Left cardiac atrium (tissue), 4 donors: ENCODE data around the gene PRDM5. TPM values are rescaled to one million over a fixed set of nuclear protein-coding genes. Genes with fewer than 3 reads are reported as not detected.

Source experiments
- ATAC-seq, 2 donors: fragments of 200-7000 bp; cut with Tn5 transposase; one replicate each; pipeline ENCODE4 v1.9.1; 2020; ENCODE audit warnings: mild to moderate bottlenecking in 2 of 2, moderate library complexity in 2 of 2
- DNase-seq: peaks from one replicate; pipeline ENCODE4 v3.0.0-alpha.2; 2020
- intact Hi-C, 2 donors: fragments of 100-400 bp; cut with DNase I; formaldehyde crosslinking; loops; one replicate each; pipeline versions ENCODE4 v1.14.1 to v1.15.1; 2022 to 2023
- long read RNA-seq: library from polyadenylated mRNA; unstranded; transcript quantifications from one replicate; pipeline ENCODE4 v2.0.0, GENCODE V29; 2021
- total RNA-seq, 2 donors: library from RNA; stranded (reverse); fragmentation: NEBNext Ultra II Directional; extraction: Animal tissue kit (Norgen Biotek cat#: 25700); gene quantifications; one replicate each; pipeline ENCODE4 v1.2.1, GENCODE V29; 2021
- donor health status: DM: no; HTN: yes; CAD: no.
- donor health status: DM: no; HTN: yes; CAD: no; lungs with severe emphysema.
- donor health status: DM: yes; HTN: yes; CAD: no.
- donor health status: Dilated cardiomyopathy.

PRDM5 gene
- 10 to 100 TPM in 1 of 2 donors, 1 to 10 TPM in 1; 8.2 to 14.2 TPM for total RNA-seq
- long read RNA-seq, full-length matches to known transcripts: 4 of 11 reads
- long read RNA-seq, partial matches to known transcripts: 6 of 11 reads
- long read RNA-seq, other reads (novel, unspliced or antisense): 1 of 11 reads

DNA sequence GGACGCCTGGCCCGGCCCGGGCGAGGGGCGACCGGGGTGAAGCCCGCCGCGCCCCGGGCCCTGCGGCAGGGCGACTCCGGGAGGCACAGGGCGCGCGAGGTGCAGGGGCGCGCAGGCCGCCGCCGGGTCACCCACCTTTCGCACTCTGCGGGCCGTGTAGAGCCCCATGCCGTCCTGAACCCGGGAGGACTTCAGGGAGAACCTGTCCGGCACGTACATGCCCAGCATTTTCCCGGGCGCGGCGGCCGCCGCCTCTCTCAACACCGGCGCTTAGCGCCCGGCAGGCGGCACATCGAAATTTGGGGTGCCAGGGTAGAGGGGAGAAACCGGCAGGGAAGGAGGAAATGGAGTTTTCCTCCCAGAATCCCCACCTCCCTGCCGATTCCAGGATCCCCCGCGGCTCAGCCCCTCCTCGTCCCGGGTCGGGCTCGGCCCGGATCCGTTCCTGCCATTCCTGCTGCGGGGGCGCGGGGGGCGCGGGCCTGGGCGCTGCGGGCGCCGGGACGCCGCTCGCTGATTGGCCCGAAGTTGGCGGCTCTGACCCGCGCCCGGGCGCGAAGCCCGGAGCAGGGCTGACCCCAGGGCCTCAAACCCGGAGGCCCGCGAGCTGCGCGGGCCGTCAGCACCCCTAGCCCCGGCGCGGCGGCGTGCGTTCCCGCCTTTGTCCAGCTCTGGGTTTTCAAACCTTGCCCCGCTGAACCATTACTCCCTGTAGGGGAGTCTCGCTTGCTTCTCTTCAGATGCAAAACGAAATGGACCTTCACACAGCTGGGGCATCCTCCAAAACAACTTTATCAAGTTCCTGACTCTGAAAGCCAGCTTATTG is at the start of gene PRDM5:
Gene PRDM5 (minus strand): TSS at position 346 of the 826 bp plus-strand sequence. CDS start 118 bp downstream, at position 228.
- ATAC-seq: peak; percentile 85 to 86
- intact Hi-C loops: loop anchor here in 1 of 2 donors (10.0 kb wide), 2 partner anchors 152 to 768 kb away; partner anchors contain the start of gene NDNF
- DNase-seq: peak; percentile 70

DNA sequence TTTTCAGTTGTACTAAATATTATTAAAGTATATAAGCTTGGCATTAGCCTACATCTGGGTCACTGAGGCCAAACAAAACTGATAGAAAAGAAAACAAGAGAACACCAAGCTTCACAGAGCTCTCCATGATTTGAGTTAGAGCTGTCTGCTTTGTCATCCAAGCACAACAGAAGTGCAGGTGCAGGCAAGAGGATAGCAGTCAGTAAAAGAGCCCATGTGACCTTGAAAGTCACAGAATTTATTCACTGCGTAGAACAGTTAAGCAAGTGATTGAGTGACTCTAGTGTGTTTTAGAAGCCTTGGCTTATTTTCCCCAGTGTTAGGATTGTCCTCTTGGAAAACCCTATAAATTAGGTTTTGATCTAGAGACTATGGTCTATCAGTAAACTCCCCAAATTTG is 49.4 kb upstream of the PRDM5 start:
- DNase-seq (no peak), ATAC-seq (no peak)
- intact Hi-C loops: no loop called here

GRCh38 chr4:120965938-120966337 is 43.4 kb upstream of the PRDM5 start:
- intact Hi-C loops: no loop called here
- ATAC-seq: no peak
- DNase-seq: no peak

DNA sequence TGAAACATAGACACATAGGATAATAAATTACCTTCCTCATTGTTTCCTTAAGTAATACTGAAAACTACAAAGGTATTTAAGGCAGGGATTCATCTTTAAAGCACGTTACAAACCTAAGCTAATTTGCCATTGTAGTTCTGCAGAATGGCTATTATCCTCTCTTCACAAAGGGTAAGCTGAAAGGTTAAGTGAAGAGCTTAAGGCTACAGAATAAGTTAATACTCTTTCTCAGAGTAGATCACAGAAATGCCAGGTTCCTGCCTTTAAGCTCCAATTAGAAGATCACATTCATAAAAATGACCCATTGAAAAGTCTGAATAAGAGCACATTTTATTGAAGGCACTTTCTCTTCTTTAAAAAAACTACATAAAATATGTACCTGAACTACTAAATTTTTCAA is 42.1 kb upstream of the PRDM5 start:
- DNase-seq: no peak
- intact Hi-C loops: no loop called here
- ATAC-seq: no peak

DNA sequence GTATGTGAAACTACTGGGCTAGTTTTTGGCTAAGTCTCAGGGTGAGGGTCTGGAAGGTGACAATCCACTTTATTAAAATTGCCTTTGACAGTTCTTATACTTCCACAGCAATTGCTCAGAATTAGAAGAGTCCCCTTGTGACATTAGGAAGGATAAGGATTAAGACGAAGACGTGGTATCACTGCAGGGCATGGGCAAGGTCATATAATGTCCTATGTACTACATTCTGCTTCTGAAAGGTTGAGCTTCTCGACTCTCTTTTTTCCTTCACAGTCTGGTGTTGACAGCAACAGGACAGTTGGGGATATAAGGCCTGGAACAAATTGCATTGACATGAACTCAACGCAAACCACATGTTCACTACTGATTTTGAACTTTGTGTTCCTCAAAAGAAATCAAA is 40.9 kb upstream of the PRDM5 start:
- intact Hi-C loops: no loop called here
- no peak for ATAC-seq

DNA sequence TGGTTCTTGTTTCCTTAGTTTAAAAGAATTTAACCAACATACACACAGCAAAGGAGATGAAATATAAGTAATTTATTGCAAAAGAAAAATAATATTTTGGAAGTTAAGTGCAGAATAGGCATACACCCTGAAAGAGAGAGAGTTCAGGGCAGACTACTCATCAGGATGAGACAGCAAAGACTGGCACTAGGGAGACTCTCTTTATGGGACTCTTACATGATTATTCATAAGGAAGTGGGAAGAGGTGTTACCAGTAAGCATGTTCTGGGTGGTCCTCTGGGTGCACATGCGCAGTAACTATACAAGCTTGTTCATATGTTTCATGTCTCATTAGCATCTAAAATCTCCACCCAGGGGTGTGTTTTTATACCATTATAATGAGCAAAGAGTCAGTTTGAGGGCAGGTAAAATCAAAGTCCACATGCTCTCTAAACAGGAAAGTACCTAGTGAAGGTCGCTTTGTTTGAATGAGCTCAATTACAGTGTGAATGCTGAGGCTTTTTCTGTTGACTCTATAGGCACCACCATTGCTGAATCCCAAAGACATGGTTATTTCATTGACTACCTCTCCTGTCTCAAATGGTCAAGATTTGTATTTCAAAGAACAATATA is 38.2 kb upstream of the PRDM5 start:
- intact Hi-C loops: no loop called here
- no peak for DNase-seq

More for the DNA sequence above, 40.9 kb upstream of the PRDM5 start:
- DNase-seq: no peak

GRCh38 chr4:120948382-120948781 is 25.9 kb upstream of the PRDM5 start:
- DNase-seq (no peak), ATAC-seq (no peak)
- intact Hi-C loops: no loop called here

More for the DNA sequence above, 38.2 kb upstream of the PRDM5 start:
- no peak for ATAC-seq

DNA sequence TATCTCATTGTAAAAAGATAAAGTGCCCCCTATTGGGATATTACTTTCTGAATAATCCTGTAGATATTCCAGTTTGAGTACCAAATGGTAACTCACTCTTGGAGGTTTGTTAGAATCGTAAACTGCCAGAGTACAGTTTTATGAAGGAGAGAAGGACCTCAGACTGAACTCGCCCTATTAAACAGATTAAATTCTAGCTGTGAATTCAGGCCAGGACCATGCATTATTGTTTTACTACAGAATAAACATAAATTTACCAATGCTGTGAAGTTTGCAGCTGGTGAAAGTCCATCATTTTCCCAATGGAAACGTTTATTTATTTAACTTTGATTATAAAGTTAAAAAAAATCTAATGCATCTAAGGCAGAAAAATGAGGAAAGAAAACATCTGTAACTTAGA is 20.2 kb upstream of the PRDM5 start:
- DNase-seq: no peak
- intact Hi-C loops: no loop called here
- no peak for ATAC-seq

- DNase-seq (no peak), ATAC-seq (no peak)
- intact Hi-C loops: no loop called here
Observed at GRCh38 chr4:120940547-120940946, 18.0 kb upstream of the PRDM5 start.

DNA sequence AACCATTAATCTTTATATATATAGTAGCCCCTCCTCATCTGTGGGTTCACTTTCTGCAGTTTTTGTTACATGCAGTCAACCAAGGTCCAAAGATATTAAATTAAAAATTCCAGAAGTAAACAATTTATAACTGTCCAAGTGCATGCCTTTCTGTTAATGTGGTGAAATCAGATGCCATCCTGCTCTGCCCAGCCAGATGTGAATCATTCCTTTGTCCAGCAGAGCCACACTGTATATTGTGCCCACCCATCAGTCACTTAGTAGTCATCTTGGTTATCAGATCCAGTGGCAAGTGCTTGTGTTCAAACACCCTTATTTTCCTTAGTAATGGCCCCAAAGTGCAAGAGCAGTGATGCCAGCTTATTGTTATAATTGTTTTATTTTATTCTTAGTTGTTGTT is 17.2 kb upstream of the PRDM5 start:
- DNase-seq (no peak), ATAC-seq (no peak)
- intact Hi-C loops: no loop called here

DNA sequence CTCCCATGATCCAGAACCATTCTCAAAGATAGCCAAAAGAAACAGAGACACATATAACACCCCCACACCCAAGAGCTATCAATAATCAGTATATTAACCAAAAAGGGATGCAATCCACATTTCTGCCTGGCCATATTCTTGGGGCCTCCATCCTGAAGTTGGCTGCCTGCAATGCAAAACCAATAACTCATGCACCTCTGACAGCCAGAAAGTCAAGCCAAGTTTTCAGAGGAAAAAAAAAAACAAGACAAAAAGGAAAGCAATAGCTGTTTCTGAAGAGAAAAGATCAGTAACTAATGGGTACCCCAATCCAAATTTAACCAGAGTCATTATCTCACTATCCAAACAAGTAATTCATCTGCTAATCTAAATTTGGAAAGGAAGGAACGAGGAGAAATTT is 7.3 kb upstream of the PRDM5 start:
- DNase-seq (no peak), ATAC-seq (no peak)
- intact Hi-C loops: loop anchor here in 1 of 2 donors (10.0 kb wide), 2 partner anchors 145 to 775 kb away; partner anchors contain the start of gene NDNF

GRCh38 chr4:120927801-120928409 is 5.4 kb upstream of the PRDM5 start:
- intact Hi-C loops: loop anchor here in 1 of 2 donors (10.0 kb wide), 2 partner anchors 147 to 773 kb away; partner anchors contain the start of gene NDNF
- ATAC-seq (no peak), DNase-seq (no peak)

DNA sequence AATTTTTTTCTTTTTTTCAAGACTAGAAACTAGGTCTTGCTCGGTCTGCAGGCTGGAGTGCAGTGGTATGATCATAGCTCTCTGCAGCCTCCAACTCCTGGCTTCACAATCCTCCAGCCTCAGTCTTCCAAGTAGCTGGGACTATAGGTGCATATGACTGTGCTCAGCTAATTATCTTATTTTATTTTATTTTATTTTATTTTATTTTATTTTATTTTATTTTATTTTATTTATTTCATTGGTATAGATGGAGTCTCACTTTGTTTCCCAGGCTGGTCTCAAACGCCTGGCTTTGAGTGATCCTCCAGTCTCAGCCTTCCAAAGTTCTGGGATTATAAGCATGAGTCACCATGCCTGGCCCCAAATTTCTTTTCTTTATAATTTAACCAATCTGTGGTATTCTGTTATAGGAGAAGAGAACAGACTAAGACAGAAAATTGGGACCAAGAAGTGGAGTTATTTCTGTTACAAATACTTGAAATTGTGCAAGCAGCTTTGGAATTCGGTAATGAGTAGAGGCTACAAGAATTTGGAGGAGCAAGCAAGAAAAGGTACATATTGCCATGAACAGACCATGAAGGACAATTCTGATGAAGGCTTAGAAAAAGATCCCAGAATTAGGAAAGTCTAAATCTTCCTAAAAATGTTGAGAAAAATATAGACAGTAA is 4.0 kb upstream of the PRDM5 start:
- intact Hi-C loops: loop anchor here in 1 of 2 donors (10.0 kb wide), 2 partner anchors 148 to 772 kb away; partner anchors contain the start of gene NDNF

DNA sequence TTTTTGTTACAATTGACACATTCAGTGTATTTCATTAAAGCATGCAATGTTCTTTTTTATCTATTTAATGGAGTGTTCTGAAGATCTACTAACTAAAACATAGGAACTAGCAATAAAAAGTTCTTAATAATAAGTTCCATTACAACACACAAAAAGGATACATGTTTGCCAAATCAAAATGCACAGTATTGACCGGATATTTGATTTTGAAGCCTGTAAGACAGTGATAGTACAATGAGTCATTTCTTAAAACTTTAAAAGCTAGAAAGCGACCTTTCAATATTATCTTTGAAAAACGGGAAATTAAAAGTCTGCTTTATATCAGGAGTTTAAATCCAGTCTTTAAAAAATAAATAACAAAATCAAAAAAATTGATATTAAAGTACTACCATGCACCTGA is 2.4 kb upstream of the PRDM5 start:
- DNase-seq: no peak
- intact Hi-C loops: loop anchor here in 1 of 2 donors (10.0 kb wide), 2 partner anchors 150 to 770 kb away; partner anchors contain the start of gene NDNF
- ATAC-seq: no peak

More for the DNA sequence above, 4.0 kb upstream of the PRDM5 start:
- no peak for DNase-seq
- ATAC-seq: no peak

- DNase-seq: no peak
- ATAC-seq: no peak
- intact Hi-C loops: loop anchor here in 1 of 2 donors (10.0 kb wide), 2 partner anchors 152 to 768 kb away; partner anchors contain the start of gene NDNF
Observed at GRCh38 chr4:120923207-120923522, 639 bp upstream of the PRDM5 start.

DNA sequence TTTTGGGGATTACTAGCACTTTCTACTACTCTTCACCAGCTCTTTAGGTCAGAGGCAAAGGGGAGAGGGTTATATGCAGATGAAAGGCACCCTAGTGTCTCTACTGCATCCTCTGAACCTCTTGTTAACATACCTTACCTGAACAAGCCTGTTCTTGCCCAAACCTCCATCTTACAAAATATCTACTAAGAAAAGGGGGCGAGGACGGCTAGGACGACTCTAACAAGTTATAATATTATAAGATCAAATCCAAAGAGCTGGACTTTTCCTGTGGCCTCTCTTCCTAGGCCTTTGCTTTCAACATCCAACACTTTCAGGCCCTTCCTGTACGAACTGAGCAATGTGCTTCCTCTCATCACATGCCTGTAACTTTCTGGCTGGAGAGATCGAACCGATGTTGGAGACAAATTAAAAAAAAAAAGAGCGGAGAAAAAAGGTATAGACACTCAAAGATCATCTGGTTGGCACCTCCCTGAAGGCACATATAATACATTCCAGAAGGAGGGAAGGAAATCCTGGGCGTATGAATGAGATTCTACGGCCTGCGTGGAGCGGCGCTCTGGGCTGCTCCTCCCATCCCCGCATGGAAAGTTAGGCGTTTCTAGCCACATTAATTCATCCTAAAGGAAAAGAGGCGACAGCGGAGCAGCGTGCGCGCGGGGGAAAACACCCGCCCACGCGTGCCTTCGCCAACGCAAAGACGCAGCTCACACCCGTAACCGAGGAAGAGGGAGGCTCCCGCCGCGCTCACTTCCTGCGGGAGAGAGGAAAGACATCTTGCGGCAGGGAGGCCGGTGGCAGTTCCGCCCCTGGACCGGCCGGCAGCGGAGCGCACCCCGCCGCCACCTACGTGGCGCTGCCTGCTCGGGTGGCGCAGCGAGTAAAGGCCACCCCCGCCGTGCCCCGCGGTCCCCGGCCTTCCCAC is 808 bp downstream of the PRDM5 start:
- ATAC-seq (peak; percentile 82 to 87), DNase-seq (peak; percentile 90)
- intact Hi-C loops: loop anchor here in 1 of 2 donors (10.0 kb wide), 2 partner anchors 153 to 767 kb away; partner anchors contain the start of gene NDNF

GRCh38 chr4:120920666-120921065 is 1.9 kb downstream of the PRDM5 start:
- DNase-seq: no peak
- no peak for ATAC-seq
- intact Hi-C loops: loop anchor here in 1 of 2 donors (10.0 kb wide), 2 partner anchors 154 to 766 kb away; partner anchors contain the start of gene NDNF

DNA sequence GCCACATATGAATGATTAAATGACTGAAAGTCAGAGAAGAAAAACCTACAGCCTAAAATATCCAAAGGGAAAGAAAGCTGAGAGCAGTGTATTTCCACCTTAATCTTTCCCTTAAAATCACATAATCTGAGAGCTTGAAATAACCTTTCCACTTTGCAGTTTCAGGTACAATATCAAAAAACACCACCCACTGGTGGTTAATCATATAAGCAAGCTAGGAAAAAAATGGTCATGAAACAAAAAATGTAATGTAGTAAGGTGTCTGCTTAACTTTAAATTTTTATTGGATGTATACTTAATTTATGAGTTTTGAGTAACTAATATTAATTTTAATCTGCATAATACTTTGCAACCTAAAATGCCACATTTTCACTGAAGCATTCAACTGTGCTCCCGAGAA is 3.2 kb downstream of the PRDM5 start:
- ATAC-seq: no peak
- no peak for DNase-seq
- intact Hi-C loops: loop anchor here in 1 of 2 donors (10.0 kb wide), 1 partner anchor 195 kb away; no protein-coding TSS in a partner anchor
